ENCODE data around the gene ZNF605. TPM values are rescaled to one million over a fixed set of nuclear protein-coding genes. Genes with fewer than 3 reads are reported as not detected.
"Not testable (repeated sequence)": the region's sequence is repeated elsewhere in the genome, so short reads cannot be mapped to it uniquely, and the experiment has no call there.

ZNF605 gene
- total RNA-seq, 4 donors from 2014 or later, result 7.9 to 20.6 (median 9.0) TPM

- Histone ChIP-seq H3K36me3 (peaks cover 4 to 69% (median 44%) of the 10 kb centered on the region in 3 donors), H3K9me3 (peaks cover 0 to 91% (median 35%) of the 10 kb centered on the region in 4 donors), H3K4me3 (no peak overlapping the region), H3K27ac (no peak overlapping the region), H3K4me1 (no peaks in the 10 kb centered on the region), H3K27me3 (no peaks in the 10 kb centered on the region)
- TF ChIP-seq CTCF (IDR thresholded peaks at IDR 0.05) (no peak), EP300 (IDR thresholded peaks at IDR 0.05) (no peak), POLR2A (IDR thresholded peaks at IDR 0.05) (no peak)
- DNase-seq (ENCODE audit: low spot score in 2 of 2), result no peak
- 96 to 97% methylated on average over 34 of the region's 34 CpGs for WGBS, 2 donors
Measured at GRCh38 chr12:132941336-132941954, 14.7 kb downstream of the ZNF605 start.

GRCh38 chr12:132940071-132940719 lies 15.9 kb downstream of the ZNF605 start:
- H3K4me1 ChIP-seq, result no peaks in the 10 kb centered on the region
- H3K9me3 ChIP-seq, result peaks cover 0 to 90% (median 35%) of the 10 kb centered on the region in 4 donors
- no peaks in the 10 kb centered on the region for H3K27me3 ChIP-seq
- peaks cover 4 to 60% (median 32%) of the 10 kb centered on the region in 3 donors for H3K36me3 ChIP-seq
- 96 to 97% methylated on average over 15 of the region's 15 CpGs for WGBS, 2 donors
- no peak for TF ChIP-seq POLR2A (IDR thresholded peaks at IDR 0.05)
- no peak for TF ChIP-seq EP300 (IDR thresholded peaks at IDR 0.05)
- TF ChIP-seq CTCF (IDR thresholded peaks at IDR 0.05), result no peak
- no peak overlapping the region for H3K4me3 ChIP-seq
- H3K27ac ChIP-seq, result no peak overlapping the region
- no peak for DNase-seq (ENCODE audit: low spot score in 2 of 2)

GRCh38 chr12:132938807-132939206 lies 17.3 kb downstream of the ZNF605 start:
- 97% methylated on average over 6 of the region's 25 CpGs; no CpG with 5 or more reads in 1 of the 2 donors for WGBS, 2 donors
- Histone ChIP-seq H3K9me3 (peaks cover 0 to 90% (median 32%) of the 10 kb centered on the region in 4 donors), H3K36me3 (peaks cover 0 to 60% (median 18%) of the 10 kb centered on the region in 3 donors)
- H3K4me3 ChIP-seq; H3K4me1 ChIP-seq; DNase-seq (ENCODE audit: low spot score in 2 of 2); H3K27ac ChIP-seq; H3K27me3 ChIP-seq: not testable (repeated sequence)

GRCh38 chr12:132937476-132937875 lies 18.6 kb downstream of the ZNF605 start:
- no peaks in the 10 kb centered on the region for H3K4me1 ChIP-seq
- no peak for DNase-seq (ENCODE audit: low spot score in 2 of 2)
- H3K4me3 ChIP-seq, result no peak overlapping the region
- H3K36me3 ChIP-seq, result peaks cover 0 to 60% (median 5%) of the 10 kb centered on the region in 3 donors
- peaks cover 0 to 90% (median 36%) of the 10 kb centered on the region in 4 donors for H3K9me3 ChIP-seq
- no peak overlapping the region for H3K27ac ChIP-seq
- 96 to 98% methylated on average over 2 of the region's 2 CpGs for WGBS, 2 donors
- TF ChIP-seq POLR2A (IDR thresholded peaks at IDR 0.05) (no peak), EP300 (IDR thresholded peaks at IDR 0.05) (no peak), CTCF (IDR thresholded peaks at IDR 0.05) (no peak)
- H3K27me3 ChIP-seq, result no peaks in the 10 kb centered on the region

- 95 to 96% methylated on average over 8 of the region's 8 CpGs for WGBS, 2 donors
- Histone ChIP-seq H3K36me3 (peaks cover 0 to 60% (median under 1%) of the 10 kb centered on the region in 3 donors), H3K9me3 (peaks cover 0 to 90% (median 37%) of the 10 kb centered on the region in 4 donors)
- not testable (repeated sequence) for H3K4me3 ChIP-seq; H3K4me1 ChIP-seq; H3K27me3 ChIP-seq; H3K27ac ChIP-seq; DNase-seq (ENCODE audit: low spot score in 2 of 2)
Measured at GRCh38 chr12:132936921-132937320, 19.2 kb downstream of the ZNF605 start.

GRCh38 chr12:132936163-132936562 lies 19.9 kb downstream of the ZNF605 start:
- WGBS, 2 donors, result 94 to 97% methylated on average over 2 of the region's 2 CpGs

More at GRCh38 chr12:132936163-132936562, 19.9 kb downstream of the ZNF605 start:
- DNase-seq (ENCODE audit: low spot score in 2 of 2), result no peak
- no peaks in the 10 kb centered on the region for H3K4me1 ChIP-seq
- H3K36me3 ChIP-seq, result peaks cover 0 to 60% (median 8%) of the 10 kb centered on the region in 3 donors
- H3K27ac ChIP-seq, result no peak overlapping the region
- no peaks in the 10 kb centered on the region for H3K27me3 ChIP-seq
- peaks cover 0 to 90% (median 37%) of the 10 kb centered on the region in 4 donors for H3K9me3 ChIP-seq
- H3K4me3 ChIP-seq, result no peak overlapping the region
- TF ChIP-seq EP300 (IDR thresholded peaks at IDR 0.05) (no peak), CTCF (IDR thresholded peaks at IDR 0.05) (no peak), POLR2A (IDR thresholded peaks at IDR 0.05) (no peak)
